HepG2 (cell line): ENCODE results near the gene CCL16. TPM values are rescaled to one million over a fixed set of nuclear protein-coding genes. Genes with fewer than 3 reads are reported as not detected.

ENCODE experiments used
- BORCS8-MEF2B ChIP-seq: sonication (generic); formaldehyde crosslinking; IDR thresholded peaks from 2 replicates; pipeline ENCODE4 v1.8.0; 2022; ENCODE audit warnings: mild to moderate bottlenecking, missing genetic modification reagents
- FOXO1 ChIP-seq: sonication (generic); formaldehyde crosslinking; IDR thresholded peaks from 2 replicates; pipeline ENCODE4 v1.4.0; 2020; ENCODE audit warnings: missing genetic modification reagents
- GTF3A ChIP-seq: sonication (generic); formaldehyde crosslinking; conservative IDR thresholded peaks from 2 replicates; pipeline ENCODE4 v1.4.0; 2020; ENCODE audit warnings: mild to moderate bottlenecking, missing genetic modification reagents
- HOMEZ ChIP-seq: IDR thresholded peaks from 2 replicates; pipeline ENCODE4 v1.6.1; 2016; ENCODE audit warnings: low read depth
- KLF16 ChIP-seq, 2 experiments: sonication (generic) in 1 of 2; formaldehyde crosslinking in 1 of 2; IDR thresholded peaks; 2 replicates each; pipeline versions ENCODE4 v1.6.1 to v1.8.0; 2016 to 2023; ENCODE audit warnings: missing genetic modification reagents in 2 of 2, missing compliant biosample characterization in 1 of 2
- MEIS1 ChIP-seq: sonication (generic); formaldehyde crosslinking; IDR thresholded peaks from 2 replicates; pipeline ENCODE4 v1.9.0; 2021; ENCODE audit warnings: mild to moderate bottlenecking, missing genetic modification reagents, moderate library complexity, borderline replicate concordance
- RELA ChIP-seq: sonication (generic); formaldehyde crosslinking; IDR thresholded peaks from 2 replicates; pipeline ENCODE4 v1.4.0; 2020; ENCODE audit warnings: missing genetic modification reagents
- TARDBP ChIP-seq: sonication (generic); formaldehyde crosslinking; IDR thresholded peaks from 2 replicates; pipeline ENCODE4 v1.8.0; 2022; ENCODE audit warnings: mild to moderate bottlenecking, missing genetic modification reagents
- ZBTB42 ChIP-seq: sonication (generic); formaldehyde crosslinking; IDR thresholded peaks from 2 replicates; pipeline ENCODE4 v1.5.0; 2020; ENCODE audit warnings: mild to moderate bottlenecking, missing genetic modification reagents
- ZFP91 ChIP-seq: sonication (generic); formaldehyde crosslinking; IDR thresholded peaks from 2 replicates; pipeline ENCODE4 v1.9.0; 2022; ENCODE audit warnings: missing genetic modification reagents, mild to moderate bottlenecking, borderline replicate concordance
- ZNF121 ChIP-seq: sonication (generic); formaldehyde crosslinking; IDR thresholded peaks from 2 replicates; pipeline ENCODE4 v1.5.0; 2020; ENCODE audit warnings: mild to moderate bottlenecking, missing genetic modification reagents
- ZNF260 ChIP-seq: sonication (generic); formaldehyde crosslinking; IDR thresholded peaks from 2 replicates; pipeline ENCODE4 v1.4.0; 2020; ENCODE audit warnings: missing genetic modification reagents, low read depth, mild to moderate bottlenecking, borderline replicate concordance
- ZNF354B ChIP-seq: sonication (generic); formaldehyde crosslinking; IDR thresholded peaks from 2 replicates; pipeline ENCODE4 v1.8.0; 2022; ENCODE audit warnings: mild to moderate bottlenecking, missing genetic modification reagents
- polyA plus RNA-seq, 8 experiments: library from polyadenylated mRNA; depleted of rRNA in 3 of 8; stranded (reverse) in 7 of 8; unstranded in 1 of 8; fragments of >200 nt; fragmentation: Illumina TruSeq in 4 of 8; extraction: Trizol in 4 of 8; gene quantifications; 2 replicates each; pipeline versions ENCODE4 v1.2.1 to v1.2.3, GENCODE V29; 2011 to 2016; ENCODE audit warnings: low read depth in 4 of 8, missing spikeins in 1 of 8, mixed read lengths in 1 of 8; ENCODE audit not compliant: insufficient read depth in 1 of 8
- total RNA-seq, 5 experiments: library from RNA; depleted of rRNA; stranded (reverse); fragments of >200 nt; fragmentation: Illumina TruSeq; extraction: Trizol; gene quantifications; 2 replicates each; pipeline ENCODE4 v1.2.3, GENCODE V29; 2016; ENCODE audit warnings: low read depth in 1 of 5
- TF ChIP-seq, protein P1 (sequence below): sonication (generic); IDR thresholded peaks from 2 replicates; pipeline ENCODE4 v1.6.1; 2016; ENCODE audit warnings: low read depth, borderline replicate concordance
- TF ChIP-seq, protein P2 (sequence below): sonication (generic); formaldehyde crosslinking; IDR thresholded peaks from 2 replicates; pipeline ENCODE4 v1.4.0; 2020; ENCODE audit warnings: mild to moderate bottlenecking, low read depth, missing genetic modification reagents
- TF ChIP-seq, protein P3 (sequence below): sonication (generic); formaldehyde crosslinking; IDR thresholded peaks from 2 replicates; pipeline ENCODE4 v1.8.0; 2022; ENCODE audit warnings: missing genetic modification reagents, mild to moderate bottlenecking, inconsistent platforms, borderline replicate concordance
- TF ChIP-seq, protein P4 (sequence below): sonication (generic); formaldehyde crosslinking; IDR thresholded peaks from 2 replicates; pipeline ENCODE4 v1.4.0; 2020; ENCODE audit warnings: mild to moderate bottlenecking, missing genetic modification reagents, borderline replicate concordance

The CCL16 gene
- total and polyA plus RNA-seq, 2 of the 13 experiments (the other 11 are each of a cell fraction or from before 2014, with no cell fraction given) = 2.0 to 14.7 TPM

GRCh38 chr17:35981908-35982330 lies 622 bp upstream of the CCL16 start (continued):
- 0 out of 2 replicates have a peak, but pooled peaks have one; percentile 20 for TF ChIP-seq ZNF121 (CRISPR knock-in tag)
- TF ChIP-seq GTF3A (CRISPR knock-in tag) = no peak
- peak; percentile 49; the same call in 1 of the 2 replicates for TF ChIP-seq BORCS8-MEF2B
- TF ChIP-seq, protein P1, sequence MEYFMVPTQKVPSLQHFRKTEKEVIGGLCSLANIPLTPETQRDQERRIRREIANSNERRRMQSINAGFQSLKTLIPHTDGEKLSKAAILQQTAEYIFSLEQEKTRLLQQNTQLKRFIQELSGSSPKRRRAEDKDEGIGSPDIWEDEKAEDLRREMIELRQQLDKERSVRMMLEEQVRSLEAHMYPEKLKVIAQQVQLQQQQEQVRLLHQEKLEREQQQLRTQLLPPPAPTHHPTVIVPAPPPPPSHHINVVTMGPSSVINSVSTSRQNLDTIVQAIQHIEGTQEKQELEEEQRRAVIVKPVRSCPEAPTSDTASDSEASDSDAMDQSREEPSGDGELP = no peak
- TF ChIP-seq ZNF260 (CRISPR knock-in tag) = no peak
- TF ChIP-seq HOMEZ (CRISPR knock-in tag) = no peak
- TF ChIP-seq KLF16 (CRISPR knock-in tag; IDR thresholded peaks at IDR 0.05) = no peak
- TF ChIP-seq RELA (CRISPR knock-in tag) = 0 out of 2 replicates have a peak, but pooled peaks have one; percentile 53
- TF ChIP-seq ZBTB42 (CRISPR knock-in tag) = no peak
- TF ChIP-seq ZNF354B (CRISPR knock-in tag) = no peak
- no peak for TF ChIP-seq MEIS1 (CRISPR knock-in tag)
- TF ChIP-seq, protein P2, sequence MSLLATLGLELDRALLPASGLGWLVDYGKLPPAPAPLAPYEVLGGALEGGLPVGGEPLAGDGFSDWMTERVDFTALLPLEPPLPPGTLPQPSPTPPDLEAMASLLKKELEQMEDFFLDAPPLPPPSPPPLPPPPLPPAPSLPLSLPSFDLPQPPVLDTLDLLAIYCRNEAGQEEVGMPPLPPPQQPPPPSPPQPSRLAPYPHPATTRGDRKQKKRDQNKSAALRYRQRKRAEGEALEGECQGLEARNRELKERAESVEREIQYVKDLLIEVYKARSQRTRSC (CRISPR knock-in tag) = no peak
- TF ChIP-seq, protein P3, sequence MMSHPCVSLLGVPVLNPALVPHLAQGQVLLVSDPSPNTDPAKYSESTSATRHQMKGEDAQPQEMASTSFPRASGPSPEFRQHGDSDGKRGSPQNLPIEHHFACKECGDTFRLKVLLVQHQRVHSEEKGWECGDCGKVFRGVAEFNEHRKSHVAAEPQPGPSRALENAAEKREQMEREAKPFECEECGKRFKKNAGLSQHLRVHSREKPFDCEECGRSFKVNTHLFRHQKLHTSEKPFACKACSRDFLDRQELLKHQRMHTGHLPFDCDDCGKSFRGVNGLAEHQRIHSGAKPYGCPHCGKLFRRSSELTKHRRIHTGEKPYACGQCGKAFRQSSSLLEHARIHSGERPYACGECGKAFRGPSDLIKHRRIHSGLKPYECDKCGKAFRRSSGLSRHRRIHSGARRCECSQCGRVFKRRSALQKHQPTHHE (CRISPR knock-in tag) = no peak
- no peak; the same call in none of the 2 replicates for TF ChIP-seq ZFP91
- TF ChIP-seq, protein P4, sequence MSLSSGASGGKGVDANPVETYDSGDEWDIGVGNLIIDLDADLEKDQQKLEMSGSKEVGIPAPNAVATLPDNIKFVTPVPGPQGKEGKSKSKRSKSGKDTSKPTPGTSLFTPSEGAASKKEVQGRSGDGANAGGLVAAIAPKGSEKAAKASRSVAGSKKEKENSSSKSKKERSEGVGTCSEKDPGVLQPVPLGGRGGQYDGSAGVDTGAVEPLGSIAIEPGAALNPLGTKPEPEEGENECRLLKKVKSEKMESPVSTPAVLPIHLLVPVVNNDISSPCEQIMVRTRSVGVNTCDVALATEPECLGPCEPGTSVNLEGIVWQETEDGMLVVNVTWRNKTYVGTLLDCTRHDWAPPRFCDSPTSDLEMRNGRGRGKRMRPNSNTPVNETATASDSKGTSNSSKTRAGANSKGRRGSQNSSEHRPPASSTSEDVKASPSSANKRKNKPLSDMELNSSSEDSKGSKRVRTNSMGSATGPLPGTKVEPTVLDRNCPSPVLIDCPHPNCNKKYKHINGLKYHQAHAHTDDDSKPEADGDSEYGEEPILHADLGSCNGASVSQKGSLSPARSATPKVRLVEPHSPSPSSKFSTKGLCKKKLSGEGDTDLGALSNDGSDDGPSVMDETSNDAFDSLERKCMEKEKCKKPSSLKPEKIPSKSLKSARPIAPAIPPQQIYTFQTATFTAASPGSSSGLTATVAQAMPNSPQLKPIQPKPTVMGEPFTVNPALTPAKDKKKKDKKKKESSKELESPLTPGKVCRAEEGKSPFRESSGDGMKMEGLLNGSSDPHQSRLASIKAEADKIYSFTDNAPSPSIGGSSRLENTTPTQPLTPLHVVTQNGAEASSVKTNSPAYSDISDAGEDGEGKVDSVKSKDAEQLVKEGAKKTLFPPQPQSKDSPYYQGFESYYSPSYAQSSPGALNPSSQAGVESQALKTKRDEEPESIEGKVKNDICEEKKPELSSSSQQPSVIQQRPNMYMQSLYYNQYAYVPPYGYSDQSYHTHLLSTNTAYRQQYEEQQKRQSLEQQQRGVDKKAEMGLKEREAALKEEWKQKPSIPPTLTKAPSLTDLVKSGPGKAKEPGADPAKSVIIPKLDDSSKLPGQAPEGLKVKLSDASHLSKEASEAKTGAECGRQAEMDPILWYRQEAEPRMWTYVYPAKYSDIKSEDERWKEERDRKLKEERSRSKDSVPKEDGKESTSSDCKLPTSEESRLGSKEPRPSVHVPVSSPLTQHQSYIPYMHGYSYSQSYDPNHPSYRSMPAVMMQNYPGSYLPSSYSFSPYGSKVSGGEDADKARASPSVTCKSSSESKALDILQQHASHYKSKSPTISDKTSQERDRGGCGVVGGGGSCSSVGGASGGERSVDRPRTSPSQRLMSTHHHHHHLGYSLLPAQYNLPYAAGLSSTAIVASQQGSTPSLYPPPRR (CRISPR knock-in tag) = no peak; the same call in 1 of the 2 replicates
- peak; percentile 67; the same call in 1 of the 2 replicates for TF ChIP-seq FOXO1 (CRISPR knock-in tag)
- no peak; the same call in 1 of the 2 replicates for TF ChIP-seq TARDBP (CRISPR knock-in tag)
